Ascending aorta (tissue), 2 donors: ENCODE results near the gene KRTAP19-2. TPM values are rescaled to one million over a fixed set of nuclear protein-coding genes. Genes with fewer than 3 reads are reported as not detected.

Experiments used
- DNase-seq, 2 donors: peaks; one replicate each; pipeline ENCODE4 v3.0.0-alpha.2; 2019; ENCODE audit warnings: low spot score in 2 of 2
- H3K27ac ChIP-seq, 2 donors: fragments of 200-600 bp; sonication (generic); one replicate each; pipeline ENCODE4 v1.5.1; 2016 to 2017; ENCODE audit warnings: mild to moderate bottlenecking in 1 of 2
- H3K27me3 ChIP-seq: fragments of 200-600 bp; sonication (generic); one replicate; pipeline ENCODE4 v1.5.1; 2017
- H3K36me3 ChIP-seq, 2 donors: fragments of 200-600 bp; sonication (generic); one replicate each; pipeline ENCODE4 v1.5.1; 2016
- H3K4me1 ChIP-seq, 2 donors: fragments of 200-600 bp; sonication (generic); one replicate each; pipeline ENCODE4 v1.5.1; 2016 to 2017; ENCODE audit warnings: mild to moderate bottlenecking in 1 of 2
- H3K4me3 ChIP-seq, 2 donors: fragments of 200-600 bp; sonication (generic); one replicate each; pipeline ENCODE4 v1.5.1; 2016 to 2017; ENCODE audit warnings: mild to moderate bottlenecking in 1 of 2
- H3K9me3 ChIP-seq, 2 donors: fragments of 200-600 bp; sonication (generic); one replicate each; pipeline ENCODE4 v1.5.1; 2016
- intact Hi-C: fragments of 100-400 bp; cut with DNase I; formaldehyde crosslinking; loops from one replicate; pipeline ENCODE4 v1.15.1; 2023
- total RNA-seq: library from RNA; depleted of rRNA; stranded (reverse); fragments of >200 nt; gene quantifications from one replicate; pipeline ENCODE4 v1.1.0, GENCODE V29; 2016
- TF ChIP-seq, protein P1 (sequence below), 3 experiments: fragments of 200-600 bp in 2 of 3; fragments of 450-650 bp in 1 of 3; sonication (generic) in 2 of 3; IDR thresholded peaks; one replicate each; pipeline ENCODE4 v1.5.1; 2016 to 2019; ENCODE audit warnings: antibody characterized with exemption in 3 of 3, mild to moderate bottlenecking in 1 of 3, moderate library complexity in 1 of 3

KRTAP19-2 gene
- total RNA-seq, 1 donor from 2014 or later = not detected

DNA sequence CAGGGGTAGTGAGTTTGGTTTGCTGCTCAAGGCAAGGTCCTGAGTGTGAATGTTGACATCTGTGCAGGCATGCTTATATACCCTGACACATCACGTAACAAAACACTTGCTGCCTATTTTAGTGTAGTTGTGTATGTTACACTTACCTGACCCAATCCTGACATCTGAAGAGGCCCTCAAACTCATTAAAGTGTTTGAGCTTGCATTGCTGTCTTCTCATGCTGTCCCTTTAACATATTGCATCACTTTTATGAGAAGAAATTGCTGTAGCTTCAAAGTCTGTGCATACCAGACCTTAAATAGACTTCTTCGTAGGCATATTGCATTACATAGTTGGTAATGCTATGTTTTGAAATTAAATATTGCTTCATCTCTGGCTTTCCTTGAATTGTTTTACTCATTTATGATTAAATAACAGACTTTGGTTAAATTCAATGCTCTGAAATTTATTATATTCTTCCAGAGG lies 4.8 kb upstream of the KRTAP19-2 start, which contains the start of gene KRTAP19-3:
Gene KRTAP19-3, minus strand, starts transcription at position 51 of the 466 bp plus-strand sequence. CDS start 56 bp downstream, outside the sequence.
- H3K27me3 ChIP-seq = no peaks in the 10 kb centered on the region
- no peak within 1 kb of the TSS for H3K4me3 ChIP-seq
- DNase-seq = no peak
- intact Hi-C loops = no loop called here
- TF ChIP-seq, protein P1, sequence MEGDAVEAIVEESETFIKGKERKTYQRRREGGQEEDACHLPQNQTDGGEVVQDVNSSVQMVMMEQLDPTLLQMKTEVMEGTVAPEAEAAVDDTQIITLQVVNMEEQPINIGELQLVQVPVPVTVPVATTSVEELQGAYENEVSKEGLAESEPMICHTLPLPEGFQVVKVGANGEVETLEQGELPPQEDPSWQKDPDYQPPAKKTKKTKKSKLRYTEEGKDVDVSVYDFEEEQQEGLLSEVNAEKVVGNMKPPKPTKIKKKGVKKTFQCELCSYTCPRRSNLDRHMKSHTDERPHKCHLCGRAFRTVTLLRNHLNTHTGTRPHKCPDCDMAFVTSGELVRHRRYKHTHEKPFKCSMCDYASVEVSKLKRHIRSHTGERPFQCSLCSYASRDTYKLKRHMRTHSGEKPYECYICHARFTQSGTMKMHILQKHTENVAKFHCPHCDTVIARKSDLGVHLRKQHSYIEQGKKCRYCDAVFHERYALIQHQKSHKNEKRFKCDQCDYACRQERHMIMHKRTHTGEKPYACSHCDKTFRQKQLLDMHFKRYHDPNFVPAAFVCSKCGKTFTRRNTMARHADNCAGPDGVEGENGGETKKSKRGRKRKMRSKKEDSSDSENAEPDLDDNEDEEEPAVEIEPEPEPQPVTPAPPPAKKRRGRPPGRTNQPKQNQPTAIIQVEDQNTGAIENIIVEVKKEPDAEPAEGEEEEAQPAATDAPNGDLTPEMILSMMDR (IDR thresholded peaks at IDR 0.05) = no peak
- H3K9me3 ChIP-seq = no peaks in the 10 kb centered on the region
- H3K4me1 ChIP-seq = no peaks in the 10 kb centered on the region
- H3K36me3 ChIP-seq = no peaks in the 10 kb centered on the region
- no peak within 1 kb of the TSS for H3K27ac ChIP-seq

DNA sequence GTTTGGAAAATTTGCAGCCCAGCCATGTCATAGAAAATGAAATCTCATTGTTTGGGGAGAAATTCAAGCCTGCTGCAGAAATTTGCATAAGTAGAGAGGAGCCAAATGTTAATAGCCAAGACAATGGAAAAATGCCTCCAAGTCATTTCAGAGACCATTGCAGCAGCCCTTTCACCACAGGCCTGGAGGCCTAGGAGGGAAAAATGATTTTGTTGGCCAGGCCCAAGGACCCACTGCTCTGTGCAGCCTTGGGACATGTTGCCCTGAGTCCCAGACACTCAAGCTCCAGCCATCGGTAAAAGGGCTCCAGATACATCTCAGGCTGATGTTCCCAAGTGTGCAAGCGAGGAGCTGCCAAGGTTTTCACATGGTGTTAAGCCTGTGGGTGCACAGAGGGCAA lies 1.1 kb downstream of the KRTAP19-2 start:
- H3K27ac ChIP-seq = no peak overlapping the region
- H3K9me3 ChIP-seq = no peaks in the 10 kb centered on the region
- no peak for DNase-seq
- intact Hi-C loops = no loop called here
- H3K4me1 ChIP-seq = no peaks in the 10 kb centered on the region
- no peak overlapping the region for H3K4me3 ChIP-seq
- TF ChIP-seq, protein P1 (IDR thresholded peaks at IDR 0.05) = no peak
- H3K36me3 ChIP-seq = no peaks in the 10 kb centered on the region
- H3K27me3 ChIP-seq = no peaks in the 10 kb centered on the region

DNA sequence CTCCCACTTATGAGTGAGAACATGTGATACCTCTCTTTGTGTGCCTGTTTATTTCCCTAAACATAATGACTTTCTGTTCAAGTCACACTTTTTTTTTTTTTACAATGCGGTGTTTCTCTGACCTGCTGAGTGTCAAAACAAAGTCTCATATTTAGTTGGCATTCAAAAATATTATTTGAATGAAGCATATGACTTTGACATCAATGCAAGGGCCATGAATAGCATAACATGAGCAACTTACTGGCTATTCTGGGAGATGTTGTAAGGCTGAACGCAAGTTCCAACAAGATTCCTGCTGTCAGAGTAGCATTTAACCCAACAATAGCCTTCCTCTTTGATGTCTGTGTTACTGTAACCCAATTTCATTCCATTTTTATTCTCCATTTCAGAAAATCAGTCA lies 5.1 kb downstream of the KRTAP19-2 start:
- TF ChIP-seq, protein P1 (IDR thresholded peaks at IDR 0.05) = no peak
- H3K4me3 ChIP-seq = no peak overlapping the region
- H3K27ac ChIP-seq = no peak overlapping the region
- intact Hi-C loops = no loop called here
- H3K27me3 ChIP-seq = no peaks in the 10 kb centered on the region
- H3K36me3 ChIP-seq = no peaks in the 10 kb centered on the region
- H3K9me3 ChIP-seq = no peaks in the 10 kb centered on the region
- no peaks in the 10 kb centered on the region for H3K4me1 ChIP-seq
- no peak for DNase-seq

DNA sequence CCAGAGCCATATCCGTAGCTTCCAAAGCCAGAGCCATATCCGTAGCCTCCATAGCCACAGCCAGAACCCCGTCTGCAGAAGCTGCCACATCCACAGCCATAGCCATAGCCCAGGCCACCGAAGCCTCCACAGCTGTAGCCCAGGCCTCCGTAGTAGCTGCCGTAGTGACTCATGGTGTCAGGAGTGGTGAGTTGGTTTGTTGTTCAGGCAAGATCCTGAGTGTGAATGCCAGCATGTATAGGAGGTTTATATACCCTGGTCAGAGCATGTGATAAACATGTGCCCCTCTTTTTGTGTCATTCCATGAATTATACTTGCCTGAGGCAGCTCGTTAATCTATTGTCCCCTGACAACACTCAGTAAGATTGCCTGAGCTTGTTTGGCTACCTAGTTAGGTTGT lies 7.1 kb downstream of the KRTAP19-2 start, which contains the start of gene KRTAP19-1:
Gene KRTAP19-1, minus strand, starts transcription at position 223 of the 400 bp plus-strand sequence. Its CDS starts 50 bp downstream, at position 173.
- intact Hi-C loops = no loop called here
- no peaks in the 10 kb centered on the region for H3K9me3 ChIP-seq
- TF ChIP-seq, protein P1 (IDR thresholded peaks at IDR 0.05) = no peak

DNA sequence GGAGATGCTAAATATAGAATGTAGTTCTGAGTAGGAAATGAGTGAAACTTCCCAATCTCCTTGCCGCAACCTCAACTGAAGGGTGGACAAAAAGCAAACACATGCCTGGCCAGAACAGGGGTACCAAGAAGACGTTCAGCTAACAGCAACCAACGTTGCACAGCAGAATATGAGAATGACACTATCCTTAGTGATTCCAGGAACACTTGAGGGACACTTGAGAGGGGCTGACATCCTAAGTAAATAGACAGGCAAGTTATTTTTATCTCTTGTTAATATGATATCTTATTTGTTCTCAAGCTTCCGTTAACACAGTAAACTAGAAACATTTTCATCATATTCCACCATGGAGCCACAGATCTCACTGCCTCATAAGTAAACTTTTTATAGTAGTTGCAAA lies 8.0 kb downstream of the KRTAP19-2 start:
- Histone ChIP-seq H3K4me3 (no peak overlapping the region), H3K27ac (no peak overlapping the region), H3K4me1 (no peaks in the 10 kb centered on the region), H3K9me3 (no peaks in the 10 kb centered on the region), H3K36me3 (no peaks in the 10 kb centered on the region), H3K27me3 (no peaks in the 10 kb centered on the region)
- intact Hi-C loops = no loop called here
- no peak for DNase-seq
- TF ChIP-seq, protein P1 (IDR thresholded peaks at IDR 0.05) = no peak

More for the DNA sequence above, 7.1 kb downstream of the KRTAP19-2 start, which contains the start of gene KRTAP19-1:
- Histone ChIP-seq H3K4me3 (no peak within 1 kb of the TSS), H3K27ac (no peak within 1 kb of the TSS), H3K27me3 (no peaks in the 10 kb centered on the region), H3K4me1 (no peaks in the 10 kb centered on the region), H3K36me3 (no peaks in the 10 kb centered on the region)
- no peak for DNase-seq

DNA sequence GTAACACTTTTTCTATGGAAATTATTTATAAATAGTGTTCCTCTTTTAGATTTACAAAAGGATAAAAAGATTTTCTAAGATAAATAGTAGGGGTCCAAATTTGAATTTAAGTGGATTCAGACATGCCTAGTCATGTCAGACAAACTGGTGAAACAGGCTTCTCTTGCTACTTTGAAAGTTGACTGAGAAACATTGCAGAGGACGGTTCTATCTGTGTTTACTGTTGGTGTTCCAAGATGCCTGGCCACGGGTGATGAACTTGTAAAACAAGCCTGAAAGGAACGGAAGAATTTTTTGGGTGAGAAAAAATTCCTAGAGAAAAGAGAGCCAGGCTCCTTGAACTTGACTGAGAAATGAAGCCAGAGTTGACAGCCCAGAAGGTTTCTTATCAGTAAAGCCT lies 9.2 kb downstream of the KRTAP19-2 start:
- Histone ChIP-seq H3K4me1 (no peaks in the 10 kb centered on the region), H3K4me3 (no peak overlapping the region), H3K9me3 (no peaks in the 10 kb centered on the region), H3K36me3 (no peaks in the 10 kb centered on the region), H3K27me3 (no peaks in the 10 kb centered on the region), H3K27ac (no peak overlapping the region)
- DNase-seq = no peak
- intact Hi-C loops = no loop called here
- TF ChIP-seq, protein P1 (IDR thresholded peaks at IDR 0.05) = no peak
